A673 (cell line): Measurements from ENCODE around the gene DNMT3B. TPM values are rescaled to one million over a fixed set of nuclear protein-coding genes. Genes with fewer than 3 reads are reported as not detected.

ENCODE experiments used
- BruUV-seq: library from RNA; stranded (reverse); fragments of 400-500 nt; replicated peaks from 2 replicates; lab custom pipeline; 2021; lab: Mats Ljungman, UMichigan
- CTCF ChIA-PET: fragments of 300-600 bp; sonication (Branson Sonifier 250); formaldehyde crosslinking; loops from one replicate; lab custom pipeline; 2022; ENCODE audit warnings: antibody characterized with exemption; lab: Charles Lee
- POLR2A ChIA-PET: fragments of 300-600 bp; sonication (Branson Sonifier 250); formaldehyde crosslinking; loops from one replicate; lab custom pipeline; 2022; ENCODE audit warnings: antibody characterized with exemption; ENCODE audit not compliant: low non-redundant PET; lab: Charles Lee
- DNase-seq: peaks from one replicate; pipeline ENCODE4 v3.0.0-alpha.2; 2015; ENCODE audit warnings: low spot score
- H3K27ac ChIP-seq: fragments of 200-600 bp; sonication (generic); 2 replicates; pipeline ENCODE4 v1.5.1; 2016; ENCODE audit warnings: mixed run types, low read depth, mild to moderate bottlenecking, mixed read lengths, antibody characterized with exemption, low read length; ENCODE audit not compliant: poor library complexity, severe bottlenecking
- H3K27me3 ChIP-seq: fragments of 200-600 bp; sonication (generic); replicated peaks from 2 replicates; pipeline ENCODE4 v1.6.1; 2017; ENCODE audit warnings: mixed run types, low read depth, mild to moderate bottlenecking, mixed read lengths, antibody characterized with exemption, low read length; ENCODE audit not compliant: insufficient read depth, poor library complexity
- H3K36me3 ChIP-seq: fragments of 200-600 bp; sonication (generic); 2 replicates; pipeline ENCODE4 v1.6.1; 2016; ENCODE audit warnings: mixed run types, mild to moderate bottlenecking, mixed read lengths, antibody characterized with exemption, low read length; ENCODE audit not compliant: insufficient read depth, poor library complexity, severe bottlenecking
- H3K4me1 ChIP-seq: fragments of 200-600 bp; sonication (generic); 2 replicates; pipeline ENCODE4 v1.6.1; 2017; ENCODE audit warnings: mixed run types, mild to moderate bottlenecking, mixed read lengths, antibody characterized with exemption, low read length; ENCODE audit not compliant: insufficient read depth, poor library complexity, severe bottlenecking
- H3K4me3 ChIP-seq: fragments of 200-600 bp; sonication (generic); 2 replicates; pipeline ENCODE4 v1.5.1; 2016; ENCODE audit warnings: low read depth, mixed run types, mild to moderate bottlenecking, mixed read lengths, low read length; ENCODE audit not compliant: poor library complexity, severe bottlenecking
- H3K9me3 ChIP-seq: fragments of 200-600 bp; sonication (generic); 2 replicates; pipeline ENCODE4 v1.6.1; 2016; ENCODE audit warnings: mixed run types, low read depth, mild to moderate bottlenecking, mixed read lengths, antibody characterized with exemption, low read length; ENCODE audit not compliant: poor library complexity, severe bottlenecking
- CTCF ChIP-seq: fragments of 300-800, 200-600 bp; sonication (generic); conservative IDR thresholded peaks from 2 replicates; pipeline ENCODE4 v1.5.1; 2017; ENCODE audit warnings: low read depth, mild to moderate bottlenecking, antibody characterized with exemption, low read length, moderate library complexity, mixed read lengths
- EZH2 ChIP-seq: fragments of 200-600 bp; sonication (generic); IDR thresholded peaks from 2 replicates; pipeline ENCODE4 v1.6.1; 2017; ENCODE audit warnings: borderline replicate concordance, low read depth, mild to moderate bottlenecking, mixed read lengths, antibody characterized with exemption, low read length; ENCODE audit not compliant: poor library complexity, severe bottlenecking
- intact Hi-C: fragments of 100-400 bp; cut with micrococcal nuclease; formaldehyde crosslinking; loops from one replicate; pipeline ENCODE4 v1.10.0; 2022; ENCODE audit not compliant: unreplicated experiment
- total RNA-seq: library from RNA; stranded (reverse); gene quantifications from 2 replicates; pipeline ENCODE4 v1.2.3, GENCODE V29; 2021

Gene DNMT3B
- total RNA-seq, 1 experiment from 2014 or later, result 3.8 TPM

- ChIA-PET CTCF (no interaction called here), POLR2A (no interaction called here)
- Histone ChIP-seq H3K9me3 (no peaks in the 10 kb centered on the region), H3K27ac (no peak overlapping the region), H3K4me1 (no peaks in the 10 kb centered on the region), H3K4me3 (no peak overlapping the region), H3K36me3 (peaks cover 88% of the 10 kb centered on the region), H3K27me3 (no peaks in the 10 kb centered on the region)
- intact Hi-C loops, result no loop called here
- no TSS peak for BruUV-seq
- DNase-seq, result no peak
- TF ChIP-seq CTCF (no peak), EZH2 (no peak)
Observed at GRCh38 chr20:32830437-32830836, 68.3 kb downstream of the DNMT3B start.

- H3K27ac ChIP-seq, result no peak overlapping the region
- intact Hi-C loops, result no loop called here
- no peaks in the 10 kb centered on the region for H3K27me3 ChIP-seq
- BruUV-seq, result no TSS peak
- CTCF ChIA-PET, result no interaction called here
- no peaks in the 10 kb centered on the region for H3K4me1 ChIP-seq
- POLR2A ChIA-PET, result no interaction called here
- no peak overlapping the region for H3K4me3 ChIP-seq
- H3K9me3 ChIP-seq, result no peaks in the 10 kb centered on the region
- TF ChIP-seq CTCF (no peak), EZH2 (no peak)
- no peak for DNase-seq
- peaks cover 88% of the 10 kb centered on the region for H3K36me3 ChIP-seq
Observed at GRCh38 chr20:32831982-32832381, 69.8 kb downstream of the DNMT3B start.

- Histone ChIP-seq H3K4me3 (no peak overlapping the region), H3K27me3 (no peaks in the 10 kb centered on the region), H3K4me1 (no peaks in the 10 kb centered on the region), H3K36me3 (peaks cover 84% of the 10 kb centered on the region), H3K9me3 (no peaks in the 10 kb centered on the region), H3K27ac (no peak overlapping the region)
- TF ChIP-seq EZH2 (no peak), CTCF (no peak)
- no peak for DNase-seq
- intact Hi-C loops, result no loop called here
- CTCF ChIA-PET, result no interaction called here
- POLR2A ChIA-PET, result interaction anchor here (0.7 kb wide), 1 partner anchor 40 kb away, joined by 4 read pairs; no protein-coding TSS in a partner anchor
- no TSS peak for BruUV-seq
Observed at GRCh38 chr20:32832664-32833063, 70.5 kb downstream of the DNMT3B start.
